WI38 (cell line): Measurements from ENCODE around the gene TMEM115.
A peak's percentile ranks its signal among the peaks of the same experiment; 100 is the strongest.

Experiments used
- H3K4me3 ChIP-seq: 2 replicates; pipeline ENCODE4 v1.5.1; 2011; ENCODE audit warnings: low read depth, mild to moderate bottlenecking, control low read depth, low read length
- TF ChIP-seq, protein P1 (sequence below): IDR thresholded peaks from 2 replicates; pipeline ENCODE4 v1.5.1; 2012; ENCODE audit warnings: low read depth, mild to moderate bottlenecking, control low read depth, low read length

TMEM115 gene

GRCh38 chr3:50319894-50320625 is 39.3 kb downstream of the TMEM115 start:
- H3K4me3 ChIP-seq, result peak overlapping the region; percentile 73
- TF ChIP-seq, protein P1, sequence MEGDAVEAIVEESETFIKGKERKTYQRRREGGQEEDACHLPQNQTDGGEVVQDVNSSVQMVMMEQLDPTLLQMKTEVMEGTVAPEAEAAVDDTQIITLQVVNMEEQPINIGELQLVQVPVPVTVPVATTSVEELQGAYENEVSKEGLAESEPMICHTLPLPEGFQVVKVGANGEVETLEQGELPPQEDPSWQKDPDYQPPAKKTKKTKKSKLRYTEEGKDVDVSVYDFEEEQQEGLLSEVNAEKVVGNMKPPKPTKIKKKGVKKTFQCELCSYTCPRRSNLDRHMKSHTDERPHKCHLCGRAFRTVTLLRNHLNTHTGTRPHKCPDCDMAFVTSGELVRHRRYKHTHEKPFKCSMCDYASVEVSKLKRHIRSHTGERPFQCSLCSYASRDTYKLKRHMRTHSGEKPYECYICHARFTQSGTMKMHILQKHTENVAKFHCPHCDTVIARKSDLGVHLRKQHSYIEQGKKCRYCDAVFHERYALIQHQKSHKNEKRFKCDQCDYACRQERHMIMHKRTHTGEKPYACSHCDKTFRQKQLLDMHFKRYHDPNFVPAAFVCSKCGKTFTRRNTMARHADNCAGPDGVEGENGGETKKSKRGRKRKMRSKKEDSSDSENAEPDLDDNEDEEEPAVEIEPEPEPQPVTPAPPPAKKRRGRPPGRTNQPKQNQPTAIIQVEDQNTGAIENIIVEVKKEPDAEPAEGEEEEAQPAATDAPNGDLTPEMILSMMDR, result no peak

GRCh38 chr3:50319181-50319893 is 40.0 kb downstream of the TMEM115 start:
- no peak overlapping the region for H3K4me3 ChIP-seq
- TF ChIP-seq, protein P1, result no peak

- no peak overlapping the region for H3K4me3 ChIP-seq
- TF ChIP-seq, protein P1, result no peak
These were observed 40.7 kb downstream of the TMEM115 start for GRCh38 chr3:50318615-50319014.

GRCh38 chr3:50318163-50318562 is 41.2 kb downstream of the TMEM115 start:
- TF ChIP-seq, protein P1, result no peak
- no peak overlapping the region for H3K4me3 ChIP-seq

DNA sequence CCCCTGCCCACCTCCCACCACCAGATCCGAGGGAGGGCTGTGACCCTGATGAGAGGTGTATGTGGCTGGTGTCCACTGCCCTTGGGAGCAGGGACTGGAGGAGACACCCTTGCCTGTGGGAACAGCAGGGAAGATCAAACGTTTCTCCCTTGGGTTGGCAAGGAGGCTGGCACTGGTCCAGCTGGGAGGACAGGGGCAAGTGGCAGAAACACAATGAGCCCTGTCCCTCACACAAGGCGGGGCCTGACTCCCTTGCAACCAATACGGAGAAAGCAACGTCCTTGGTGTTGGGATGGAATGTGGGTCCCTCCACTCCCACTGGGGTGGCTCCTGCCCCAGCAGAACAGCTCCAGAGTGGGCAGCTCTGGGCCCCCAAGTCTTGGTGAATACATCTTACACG is 42.0 kb downstream of the TMEM115 start:
- H3K4me3 ChIP-seq, result no peak overlapping the region
- TF ChIP-seq, protein P1, result no peak

DNA sequence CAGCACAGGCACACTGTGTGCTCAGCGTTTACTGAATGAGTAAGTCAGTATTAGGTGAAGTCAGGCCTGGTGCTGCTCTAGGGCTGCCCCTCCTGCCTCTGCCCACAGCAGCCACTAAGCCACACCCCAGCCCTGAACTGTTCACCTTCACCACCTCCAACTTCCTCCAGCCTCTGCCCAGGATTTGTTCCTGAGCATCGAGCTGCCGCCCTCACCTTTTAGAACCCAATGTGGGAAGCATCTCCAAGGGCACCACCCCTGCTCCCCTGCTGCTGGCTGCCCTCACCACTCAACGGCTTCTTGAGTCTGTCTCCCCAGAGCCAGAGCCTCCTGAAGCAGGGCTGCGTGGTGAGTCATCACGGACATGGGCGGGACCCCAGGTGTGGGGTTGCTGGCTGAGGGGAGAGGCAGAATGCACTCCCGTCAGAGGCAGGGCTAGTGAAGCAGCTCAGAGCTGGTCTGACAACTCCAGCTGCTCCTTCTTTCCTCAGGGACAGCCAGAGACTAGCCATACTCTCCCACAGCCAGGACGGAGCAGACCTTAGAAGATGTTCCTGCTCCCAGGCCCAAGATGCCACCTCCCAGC is 42.6 kb downstream of the TMEM115 start:
- TF ChIP-seq, protein P1, result no peak
- H3K4me3 ChIP-seq, result no peak overlapping the region

DNA sequence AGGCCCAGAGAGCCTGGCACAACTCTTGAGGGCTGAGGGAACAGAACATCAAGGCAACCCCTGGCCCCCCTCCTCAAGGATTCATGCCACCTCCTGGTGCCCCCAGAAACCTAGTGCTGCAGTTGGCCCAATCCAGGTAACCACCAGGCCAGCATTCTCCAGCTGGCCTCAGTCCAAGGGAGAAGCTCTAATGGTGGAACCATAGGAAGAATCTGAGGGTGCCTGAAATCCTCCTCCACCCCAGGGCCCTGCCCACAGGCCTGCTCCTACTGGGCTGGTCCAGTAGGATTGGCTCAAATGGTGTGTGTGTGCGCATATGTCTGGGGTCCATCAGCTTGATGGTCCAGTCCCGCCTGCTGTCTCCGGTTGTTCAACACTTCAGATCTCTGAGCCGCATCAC is 44.5 kb downstream of the TMEM115 start:
- H3K4me3 ChIP-seq, result no peak overlapping the region
- TF ChIP-seq, protein P1, result no peak
